Mesendoderm (in vitro differentiated cells): ENCODE measurements around the gene ANKS1B.
A peak's percentile ranks its signal among the peaks of the same experiment; 100 is the strongest.

Experiments used
- DNase-seq: peaks from one replicate; pipeline ENCODE4 v3.0.0; 2013
- H2AK5ac ChIP-seq: 2 replicates; pipeline ENCODE4 v1.6.1; 2013; ENCODE audit warnings: low read length, inconsistent platforms
- H2BK120ac ChIP-seq: 2 replicates; pipeline ENCODE4 v1.6.1; 2013; ENCODE audit warnings: low read depth, mild to moderate bottlenecking, low read length, moderate library complexity, mixed read lengths
- H2BK15ac ChIP-seq: replicated peaks from 2 replicates; pipeline ENCODE4 v1.6.1; 2013; ENCODE audit warnings: low read depth, mild to moderate bottlenecking, moderate library complexity
- H2BK5ac ChIP-seq: 2 replicates; pipeline ENCODE4 v1.6.1; 2013; ENCODE audit warnings: low read length, inconsistent platforms
- H3K18ac ChIP-seq: 2 replicates; pipeline ENCODE4 v1.6.1; 2013; ENCODE audit warnings: mild to moderate bottlenecking, low read length, mixed read lengths
- H3K23ac ChIP-seq: one replicate; pipeline ENCODE4 v1.6.1; 2013; ENCODE audit warnings: low read length
- H3K27ac ChIP-seq: 2 replicates; pipeline ENCODE4 v1.5.1; 2013; ENCODE audit warnings: low read depth, mild to moderate bottlenecking, inconsistent platforms, low read length, moderate library complexity
- H3K27me3 ChIP-seq: 2 replicates; pipeline ENCODE4 v1.6.1; 2013; ENCODE audit warnings: low read length, control low read depth, mild to moderate bottlenecking, inconsistent platforms; ENCODE audit not compliant: insufficient read depth, poor library complexity
- H3K36me3 ChIP-seq: 2 replicates; pipeline ENCODE4 v1.6.1; 2013; ENCODE audit warnings: low read length, inconsistent platforms; ENCODE audit not compliant: control insufficient read depth, insufficient read depth
- H3K4ac ChIP-seq: one replicate; pipeline ENCODE4 v1.6.1; 2013; ENCODE audit warnings: low read depth, mild to moderate bottlenecking, low read length, moderate library complexity
- H3K4me1 ChIP-seq: 2 replicates; pipeline ENCODE4 v1.6.1; 2013; ENCODE audit warnings: low read depth, low read length, inconsistent platforms; ENCODE audit not compliant: control insufficient read depth
- H3K4me2 ChIP-seq: 2 replicates; pipeline ENCODE4 v1.6.1; 2013; ENCODE audit warnings: low read length
- H3K4me3 ChIP-seq: 2 replicates; pipeline ENCODE4 v1.5.1; 2013; ENCODE audit warnings: mild to moderate bottlenecking, low read length
- H3K56ac ChIP-seq: one replicate; pipeline ENCODE4 v1.6.1; 2013; ENCODE audit warnings: low read length
- H3K79me1 ChIP-seq: 2 replicates; pipeline ENCODE4 v1.6.1; 2013; ENCODE audit warnings: low read length, inconsistent platforms
- H3K79me2 ChIP-seq: 2 replicates; pipeline ENCODE4 v1.6.1; 2013; ENCODE audit warnings: mild to moderate bottlenecking, low read length; ENCODE audit not compliant: control insufficient read depth, insufficient read depth
- H3K9ac ChIP-seq: 2 replicates; pipeline ENCODE4 v1.6.1; 2013; ENCODE audit warnings: low read length, inconsistent platforms
- H4K5ac ChIP-seq: one replicate; pipeline ENCODE4 v1.6.1; 2013; ENCODE audit warnings: low read length
- H4K8ac ChIP-seq: one replicate; pipeline ENCODE4 v1.6.1; 2013; ENCODE audit warnings: low read depth, mild to moderate bottlenecking, control low read depth, low read length, moderate library complexity
- WGBS: extraction: QIAGEN DNeasy Blood & Tissue Kit; methylation state at CpG from one replicate; pipeline ENCODE4 v1.1.7; 2013; ENCODE audit warnings: low lambda C conversion rate, missing lambda C conversion rate; ENCODE audit not compliant: insufficient coverage; ENCODE audit errors: extremely low coverage; 5-methylcytosine and 5-hydroxymethylcytosine counted together

ANKS1B gene

DNA sequence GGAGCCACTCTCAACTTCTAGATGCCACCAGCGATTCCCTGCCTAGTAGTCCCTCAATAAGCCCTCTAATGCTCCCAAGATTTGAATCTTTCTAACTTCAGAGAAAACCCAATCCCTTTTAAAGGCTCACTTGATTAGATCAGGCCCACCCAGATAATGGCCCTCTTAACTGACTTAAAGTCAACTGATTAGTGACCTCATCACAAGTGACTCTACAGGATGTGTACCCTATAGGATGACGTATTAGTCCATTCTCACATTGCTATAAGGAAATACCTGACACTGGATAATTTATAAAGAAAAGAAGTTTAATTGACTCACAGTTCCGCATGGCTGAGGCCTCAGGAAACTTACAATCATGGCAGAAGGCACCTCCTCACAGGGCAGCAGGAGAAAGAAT, 49.1 kb downstream of the ANKS1B start:
- no peaks in the 10 kb centered on the region for H3K36me3 ChIP-seq
- H3K4me3 ChIP-seq = no peak overlapping the region
- no peak overlapping the region for H2BK120ac ChIP-seq
- no peaks in the 10 kb centered on the region for H3K79me1 ChIP-seq
- no peak overlapping the region for H2BK15ac ChIP-seq
- no peak overlapping the region for H3K4ac ChIP-seq
- H4K5ac ChIP-seq = no peak overlapping the region
- no peak overlapping the region for H2AK5ac ChIP-seq
- no CpG with 5 or more reads among the region's 3 CpGs for WGBS
- H3K4me2 ChIP-seq = no peak overlapping the region
- no peak overlapping the region for H3K27ac ChIP-seq
- no peak overlapping the region for H2BK5ac ChIP-seq
- no peaks in the 10 kb centered on the region for H3K79me2 ChIP-seq
- DNase-seq = no peak
- no peaks in the 10 kb centered on the region for H3K27me3 ChIP-seq
- no peaks in the 10 kb centered on the region for H3K4me1 ChIP-seq
- no peak overlapping the region for H3K18ac ChIP-seq
- no peak overlapping the region for H3K23ac ChIP-seq
- H3K9ac ChIP-seq = no peak overlapping the region
- H3K56ac ChIP-seq = no peak overlapping the region
- H4K8ac ChIP-seq = no peak overlapping the region

- H3K4ac ChIP-seq = no peak overlapping the region
- H3K9ac ChIP-seq = no peak overlapping the region
- H3K79me1 ChIP-seq = no peaks in the 10 kb centered on the region
- H3K27ac ChIP-seq = no peak overlapping the region
- no peak overlapping the region for H3K4me2 ChIP-seq
- H3K36me3 ChIP-seq = no peaks in the 10 kb centered on the region
- H3K79me2 ChIP-seq = no peaks in the 10 kb centered on the region
- H3K4me1 ChIP-seq = no peaks in the 10 kb centered on the region
- no peak for DNase-seq
- H3K4me3 ChIP-seq = no peak overlapping the region
- no peak overlapping the region for H4K5ac ChIP-seq
- no peaks in the 10 kb centered on the region for H3K27me3 ChIP-seq
- no peak overlapping the region for H3K18ac ChIP-seq
- no peak overlapping the region for H2BK120ac ChIP-seq
- no CpG with 5 or more reads among the region's 2 CpGs for WGBS
- no peak overlapping the region for H2BK5ac ChIP-seq
- H2AK5ac ChIP-seq = no peak overlapping the region
- no peak overlapping the region for H2BK15ac ChIP-seq
- no peak overlapping the region for H4K8ac ChIP-seq
- no peak overlapping the region for H3K23ac ChIP-seq
- no peak overlapping the region for H3K56ac ChIP-seq
These were observed 58.1 kb downstream of the ANKS1B start for GRCh38 chr12:99926511-99927169.

DNA sequence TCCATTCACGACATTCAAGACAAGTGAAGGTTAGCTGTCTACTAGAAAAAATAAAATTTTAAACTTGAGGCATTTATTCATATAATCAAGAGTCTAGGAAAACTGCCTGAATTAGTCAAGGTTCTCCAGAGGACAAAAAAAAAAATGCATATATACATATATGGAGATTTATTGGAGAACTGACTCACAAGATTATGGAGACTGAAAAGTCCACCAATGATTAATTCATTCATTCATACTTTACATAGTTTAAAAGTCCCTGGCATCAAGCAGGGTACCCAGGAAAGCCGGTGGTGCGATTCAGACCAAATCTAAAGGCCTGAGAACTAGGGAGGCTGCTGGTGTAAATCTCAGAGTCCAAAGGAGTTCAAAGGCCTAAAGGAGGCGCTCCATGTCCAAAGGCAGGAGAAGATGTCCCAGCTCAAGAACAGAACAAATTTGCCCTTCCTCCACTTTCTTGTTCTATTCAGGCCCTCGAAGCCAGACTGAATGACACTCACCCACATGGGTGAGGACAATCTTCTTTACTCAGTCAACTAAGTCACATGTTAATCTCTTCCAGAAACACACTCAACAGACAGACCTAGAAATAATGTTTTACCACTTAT, 64.3 kb downstream of the ANKS1B start:
- H3K79me2 ChIP-seq = no peaks in the 10 kb centered on the region
- H3K9ac ChIP-seq = no peak overlapping the region
- H3K4me2 ChIP-seq = no peak overlapping the region
- no peak overlapping the region for H3K27ac ChIP-seq
- H3K79me1 ChIP-seq = no peaks in the 10 kb centered on the region
- H3K27me3 ChIP-seq = no peaks in the 10 kb centered on the region
- H3K36me3 ChIP-seq = no peaks in the 10 kb centered on the region
- H2AK5ac ChIP-seq = no peak overlapping the region
- no peak overlapping the region for H3K4me3 ChIP-seq
- H4K5ac ChIP-seq = no peak overlapping the region
- H2BK120ac ChIP-seq = no peak overlapping the region
- H3K4me1 ChIP-seq = no peaks in the 10 kb centered on the region
- H4K8ac ChIP-seq = no peak overlapping the region
- peak; percentile 28 for DNase-seq
- WGBS = no CpG with 5 or more reads among the region's 5 CpGs
- no peak overlapping the region for H3K4ac ChIP-seq
- no peak overlapping the region for H3K23ac ChIP-seq
- no peak overlapping the region for H3K56ac ChIP-seq
- no peak overlapping the region for H2BK15ac ChIP-seq
- H3K18ac ChIP-seq = no peak overlapping the region
- no peak overlapping the region for H2BK5ac ChIP-seq

DNA sequence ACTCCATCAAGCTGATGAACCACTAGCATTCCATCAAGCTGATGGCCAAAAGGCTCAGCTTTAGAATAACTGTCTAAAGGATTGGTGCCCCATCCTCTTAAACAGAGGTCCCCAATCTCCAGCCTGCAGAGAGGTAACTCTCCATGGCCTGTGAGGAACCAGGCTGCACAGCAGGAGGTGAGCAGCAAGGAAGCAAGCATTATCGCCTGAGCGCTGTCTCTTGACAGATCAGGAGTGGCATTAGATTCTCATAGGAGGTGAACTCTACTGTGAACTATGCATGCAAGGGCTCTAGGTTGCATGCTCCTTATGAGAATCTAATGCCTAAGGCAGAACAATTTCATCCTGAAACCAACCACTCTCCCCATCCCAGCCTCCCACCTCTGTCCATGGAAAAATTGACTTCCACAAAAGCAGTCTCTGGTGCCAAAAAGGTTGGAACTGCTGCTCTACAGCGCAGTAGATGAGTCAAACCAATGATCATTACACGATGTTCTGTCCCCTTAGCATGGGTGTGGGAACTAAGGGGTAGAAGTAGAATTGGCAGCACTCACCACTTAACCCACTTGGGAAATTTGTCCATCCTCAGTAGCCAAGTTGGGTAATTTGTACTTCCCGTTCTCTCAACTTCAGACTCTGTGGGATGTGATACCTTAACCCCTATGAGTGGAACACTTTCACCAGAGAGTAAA, 66.9 kb downstream of the ANKS1B start:
- no peak overlapping the region for H3K4me3 ChIP-seq
- no peaks in the 10 kb centered on the region for H3K36me3 ChIP-seq
- no peak overlapping the region for H3K27ac ChIP-seq
- H3K9ac ChIP-seq = no peak overlapping the region
- no peak overlapping the region for H4K8ac ChIP-seq
- H3K4ac ChIP-seq = no peak overlapping the region
- H2BK15ac ChIP-seq = no peak overlapping the region
- no peak overlapping the region for H3K18ac ChIP-seq
- no peak overlapping the region for H3K56ac ChIP-seq
- no peak overlapping the region for H3K23ac ChIP-seq
- H3K4me2 ChIP-seq = no peak overlapping the region
- no peaks in the 10 kb centered on the region for H3K79me1 ChIP-seq
- no peaks in the 10 kb centered on the region for H3K79me2 ChIP-seq
- no peak overlapping the region for H2BK5ac ChIP-seq
- no CpG with 5 or more reads among the region's 5 CpGs for WGBS
- H3K4me1 ChIP-seq = peaks cover 2% of the 10 kb centered on the region
- no peak overlapping the region for H2AK5ac ChIP-seq
- H3K27me3 ChIP-seq = no peaks in the 10 kb centered on the region
- no peak overlapping the region for H2BK120ac ChIP-seq
- DNase-seq = peak; percentile 3
- no peak overlapping the region for H4K5ac ChIP-seq

DNA sequence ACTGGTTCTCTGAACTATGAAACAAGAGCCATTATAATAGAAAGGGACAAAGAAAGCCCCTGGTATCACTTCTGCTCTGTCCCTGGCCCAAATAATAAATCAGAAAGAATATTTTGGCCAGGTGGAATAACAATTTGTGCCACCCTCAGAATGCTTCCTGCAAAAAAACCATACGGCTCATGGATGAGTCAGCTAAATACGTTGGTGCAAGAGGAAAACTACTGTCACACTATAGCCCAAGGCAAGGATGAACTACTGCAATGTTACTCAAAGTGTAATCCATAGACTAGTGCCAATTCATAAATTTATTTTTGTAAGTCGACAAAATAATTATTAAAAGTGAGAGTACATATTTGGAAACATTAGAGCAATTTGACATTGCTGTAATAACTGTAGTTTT, 68.2 kb downstream of the ANKS1B start:
- Histone ChIP-seq H3K18ac (no peak overlapping the region), H2BK120ac (no peak overlapping the region), H3K27me3 (no peaks in the 10 kb centered on the region), H3K27ac (no peak overlapping the region), H4K8ac (no peak overlapping the region), H3K4me1 (peaks cover 2% of the 10 kb centered on the region), H3K4me2 (no peak overlapping the region), H3K36me3 (no peaks in the 10 kb centered on the region), H3K56ac (no peak overlapping the region), H3K9ac (no peak overlapping the region), H3K4ac (no peak overlapping the region), H3K79me1 (no peaks in the 10 kb centered on the region), H3K23ac (no peak overlapping the region), H2BK15ac (no peak overlapping the region), H3K4me3 (no peak overlapping the region), H2BK5ac (no peak overlapping the region), H3K79me2 (no peaks in the 10 kb centered on the region), H2AK5ac (no peak overlapping the region), H4K5ac (no peak overlapping the region)
- WGBS = no CpG with 5 or more reads among the region's 3 CpGs
- no peak for DNase-seq
